Calu3 (cell line): Measurements from ENCODE around the gene EPHA3. TPM values are rescaled to one million over a fixed set of nuclear protein-coding genes. Genes with fewer than 3 reads are reported as not detected.

ENCODE experiments used
- BruUV-seq: library from RNA; stranded (reverse); fragments of 400-500 nt; replicated peaks from 2 replicates; lab custom pipeline; 2021; lab: Mats Ljungman, UMichigan
- CTCF ChIA-PET: fragments of 300-600 bp; sonication (Branson Sonifier 250); formaldehyde crosslinking; loops from one replicate; lab custom pipeline; 2022; ENCODE audit warnings: antibody characterized with exemption; lab: Charles Lee
- DNase-seq: peaks from one replicate; pipeline ENCODE4 v3.0.0; 2022
- H3K27ac Mint-ChIP-seq: one replicate; pipeline ENCODE4 v1.8.0; 2022; ENCODE audit warnings: mixed read lengths; ENCODE audit not compliant: unreplicated experiment
- H3K27me3 Mint-ChIP-seq: one replicate; pipeline ENCODE4 v1.8.0; 2022; ENCODE audit warnings: mixed read lengths; ENCODE audit not compliant: unreplicated experiment
- H3K36me3 Mint-ChIP-seq: one replicate; pipeline ENCODE4 v1.8.0; 2022; ENCODE audit warnings: mild to moderate bottlenecking, moderate library complexity, mixed read lengths; ENCODE audit not compliant: insufficient read depth, unreplicated experiment
- H3K4me1 Mint-ChIP-seq: one replicate; pipeline ENCODE4 v1.8.0; 2022; ENCODE audit warnings: mild to moderate bottlenecking, low read depth, mixed read lengths; ENCODE audit not compliant: unreplicated experiment
- H3K4me3 Mint-ChIP-seq: one replicate; pipeline ENCODE4 v1.8.0; 2022; ENCODE audit warnings: mild to moderate bottlenecking, low read depth, moderate library complexity, mixed read lengths; ENCODE audit not compliant: unreplicated experiment
- H3K9me3 Mint-ChIP-seq: one replicate; pipeline ENCODE4 v1.8.0; 2022; ENCODE audit warnings: low read depth, mixed read lengths; ENCODE audit not compliant: unreplicated experiment
- CTCF ChIP-seq: fragments of 200-600 bp; IDR thresholded peaks from one replicate; pipeline ENCODE4 v1.8.0; 2022; ENCODE audit warnings: antibody characterized with exemption; ENCODE audit not compliant: unreplicated experiment
- intact Hi-C: fragments of 100-400 bp; cut with micrococcal nuclease; formaldehyde crosslinking; loops from one replicate; pipeline ENCODE4 v1.10.0; 2022; ENCODE audit not compliant: unreplicated experiment
- total RNA-seq: library from RNA; stranded (reverse); gene quantifications from 2 replicates; pipeline ENCODE4 v1.2.3, GENCODE V29; 2022

Gene EPHA3
- total RNA-seq, 1 experiment from 2014 or later: 31.6 TPM

DNA sequence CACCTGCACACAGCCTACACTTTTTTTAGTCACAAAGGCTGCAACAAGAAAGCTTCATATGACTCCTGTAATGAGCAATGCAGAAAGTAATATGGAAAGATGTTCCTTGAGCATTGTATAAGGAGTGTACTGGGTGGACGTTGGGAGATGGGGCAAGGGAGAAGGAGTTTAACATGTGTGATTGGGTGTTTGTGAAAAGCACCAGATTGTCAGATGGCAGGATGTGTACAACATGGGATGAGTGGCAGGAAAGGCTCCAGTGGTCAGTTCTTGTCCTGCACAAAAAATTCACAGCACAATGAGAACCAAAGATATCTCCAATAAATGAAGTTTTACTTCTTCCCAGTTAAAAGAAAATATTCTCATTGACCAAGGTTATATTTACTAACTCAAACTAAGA is 255.1 kb downstream of the EPHA3 start:
- DNase-seq: no peak
- no TSS peak for BruUV-seq
- CTCF ChIA-PET: no interaction called here
- H3K27ac Mint-ChIP-seq: no peak overlapping the region
- H3K4me1 Mint-ChIP-seq: no peaks in the 10 kb centered on the region
- no peak overlapping the region for H3K4me3 Mint-ChIP-seq
- no peak for TF ChIP-seq CTCF
- H3K9me3 Mint-ChIP-seq: no peaks in the 10 kb centered on the region
- intact Hi-C loops: no loop called here
- H3K27me3 Mint-ChIP-seq: no peaks in the 10 kb centered on the region
- no peaks in the 10 kb centered on the region for H3K36me3 Mint-ChIP-seq

DNA sequence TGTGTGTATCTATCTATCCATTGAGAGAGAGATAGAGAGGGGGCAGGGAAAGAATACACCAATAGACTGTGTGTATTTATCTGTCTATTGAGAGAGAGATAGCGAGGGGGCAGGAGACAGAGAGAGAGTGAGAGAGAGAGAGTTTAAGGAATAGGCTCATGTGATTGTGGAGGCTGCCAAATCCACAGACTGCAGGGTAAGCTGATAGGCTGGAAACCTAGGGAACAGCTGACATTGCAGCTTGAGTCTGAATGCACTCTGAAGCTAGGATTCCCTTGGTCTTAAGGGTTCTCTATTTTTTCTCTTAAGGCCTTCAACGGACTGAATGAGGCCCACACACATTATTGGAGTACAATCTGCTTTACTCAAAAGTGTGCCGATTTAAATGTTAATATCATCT is 255.8 kb downstream of the EPHA3 start:
- H3K4me3 Mint-ChIP-seq: no peak overlapping the region
- no peak overlapping the region for H3K27ac Mint-ChIP-seq
- H3K9me3 Mint-ChIP-seq: no peaks in the 10 kb centered on the region
- no peaks in the 10 kb centered on the region for H3K36me3 Mint-ChIP-seq
- H3K4me1 Mint-ChIP-seq: no peaks in the 10 kb centered on the region
- TF ChIP-seq CTCF: no peak
- BruUV-seq: no TSS peak
- CTCF ChIA-PET: interaction anchor here (0.6 kb wide), 1 partner anchor 11 kb away, joined by 4 read pairs; no protein-coding TSS in a partner anchor
- H3K27me3 Mint-ChIP-seq: no peaks in the 10 kb centered on the region
- intact Hi-C loops: no loop called here
- DNase-seq: no peak

- no TSS peak for BruUV-seq
- Mint-ChIP-seq H3K4me1 (no peaks in the 10 kb centered on the region), H3K27ac (no peak overlapping the region), H3K27me3 (no peaks in the 10 kb centered on the region), H3K36me3 (no peaks in the 10 kb centered on the region), H3K4me3 (no peak overlapping the region), H3K9me3 (no peaks in the 10 kb centered on the region)
- no peak for TF ChIP-seq CTCF
- CTCF ChIA-PET: no interaction called here
- intact Hi-C loops: no loop called here
- DNase-seq: no peak
These were observed 256.9 kb downstream of the EPHA3 start for GRCh38 chr3:89364314-89364713.

DNA sequence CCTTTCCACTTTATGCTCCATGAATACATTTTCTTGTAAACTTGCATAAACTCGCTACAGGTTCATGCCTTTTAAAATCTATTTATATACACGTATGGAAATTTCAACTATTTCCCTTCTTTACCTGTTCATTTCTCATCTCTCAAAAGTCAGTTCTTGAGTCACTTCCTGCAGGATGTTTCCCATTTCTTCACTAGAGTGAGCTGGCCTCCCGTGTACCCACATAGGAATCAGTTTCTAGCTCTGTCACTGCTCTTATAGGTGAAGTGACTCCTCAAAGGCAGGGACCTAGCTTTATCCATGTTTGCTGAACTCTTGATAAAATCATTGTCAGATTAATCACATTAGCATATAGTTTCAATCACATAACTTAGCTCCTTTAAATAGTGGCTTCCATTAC is 259.7 kb downstream of the EPHA3 start:
- BruUV-seq: no TSS peak
- no peak for TF ChIP-seq CTCF
- CTCF ChIA-PET: no interaction called here
- Mint-ChIP-seq H3K4me1 (no peaks in the 10 kb centered on the region), H3K36me3 (no peaks in the 10 kb centered on the region), H3K4me3 (no peak overlapping the region), H3K9me3 (no peaks in the 10 kb centered on the region), H3K27ac (no peak overlapping the region), H3K27me3 (no peaks in the 10 kb centered on the region)
- no peak for DNase-seq
- intact Hi-C loops: no loop called here

DNA sequence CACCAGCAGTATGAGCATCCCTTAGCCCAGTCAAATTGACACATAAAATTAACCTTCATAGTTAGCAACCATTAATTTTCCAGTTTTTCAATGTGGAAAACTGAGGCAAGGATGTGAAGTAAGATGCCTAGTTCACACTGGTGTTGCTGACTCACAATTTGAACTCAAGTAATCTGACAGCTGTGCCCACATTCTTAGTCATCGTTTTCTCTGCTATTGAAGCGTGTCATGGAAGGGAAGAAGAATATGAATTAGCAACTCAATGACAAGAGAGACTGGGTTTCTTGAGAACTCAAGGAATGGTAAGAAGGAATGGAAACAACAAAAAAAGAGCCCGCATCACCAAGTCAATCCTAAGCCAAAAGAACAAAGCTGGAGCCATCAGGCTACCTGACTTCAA is 261.4 kb downstream of the EPHA3 start:
- no peak for TF ChIP-seq CTCF
- no peak for DNase-seq
- Mint-ChIP-seq H3K9me3 (no peaks in the 10 kb centered on the region), H3K27me3 (no peaks in the 10 kb centered on the region), H3K4me1 (no peaks in the 10 kb centered on the region), H3K27ac (no peak overlapping the region), H3K4me3 (no peak overlapping the region), H3K36me3 (no peaks in the 10 kb centered on the region)
- CTCF ChIA-PET: no interaction called here
- no TSS peak for BruUV-seq
- intact Hi-C loops: no loop called here
